HG03457 (cell line): Measurements from ENCODE around the gene EVPL.
"Not testable (repeated sequence)": the region's sequence is repeated elsewhere in the genome, so short reads cannot be mapped to it uniquely, and the experiment has no call there.

Experiments used
- ATAC-seq: cut with Tn5 transposase; IDR thresholded peaks from one replicate; pipeline ENCODE4 v1.9.1; 2021; ENCODE audit warnings: moderate number of reproducible peaks; ENCODE audit not compliant: unreplicated experiment

The EVPL gene

GRCh38 chr17:76027159-76027839, at the start of gene EVPL:
EVPL (minus strand) TSS chr17:76027306; CDS start chr17:76027198, 108 bp downstream.
- ATAC-seq: no peak

GRCh38 chr17:76076146-76076764, 49.1 kb upstream of the EVPL start:
- no peak for ATAC-seq

GRCh38 chr17:76075364-76076145, 48.4 kb upstream of the EVPL start:
- no peak for ATAC-seq

- no peak for ATAC-seq
These were observed 47.6 kb upstream of the EVPL start, which contains the start of gene GALR2 for GRCh38 chr17:76074390-76075363. GALR2 (plus strand) TSS chr17:76074781; CDS start chr17:76074884, 103 bp downstream.

GRCh38 chr17:76072148-76072858, 45.2 kb upstream of the EVPL start, which contains the start of gene SRP68:
SRP68 (minus strand) TSS chr17:76072517; CDS start chr17:76072491, 26 bp downstream.
- peak; percentile 52 for ATAC-seq

GRCh38 chr17:76071531-76072147, 44.5 kb upstream of the EVPL start:
- ATAC-seq: no peak

GRCh38 chr17:76065775-76066174, 38.7 kb upstream of the EVPL start:
- ATAC-seq: no peak

GRCh38 chr17:76063875-76064546, 36.9 kb upstream of the EVPL start:
- ATAC-seq: no peak

GRCh38 chr17:76058264-76058663, 31.2 kb upstream of the EVPL start:
- ATAC-seq: not testable (repeated sequence)

- no peak for ATAC-seq
These were observed 29.8 kb upstream of the EVPL start for GRCh38 chr17:76056882-76057281.

GRCh38 chr17:76054112-76054476, 27.0 kb upstream of the EVPL start:
- ATAC-seq: no peak

GRCh38 chr17:76053246-76054111, 26.4 kb upstream of the EVPL start:
- ATAC-seq: no peak

GRCh38 chr17:76051561-76051960, 24.5 kb upstream of the EVPL start:
- ATAC-seq: no peak

- ATAC-seq: no peak
These were observed 23.7 kb upstream of the EVPL start for GRCh38 chr17:76050538-76051467.

GRCh38 chr17:76049836-76050537, 22.9 kb upstream of the EVPL start:
- ATAC-seq: no peak

- no peak for ATAC-seq
These were observed 22.1 kb upstream of the EVPL start for GRCh38 chr17:76049239-76049638.
